Activated B cell treated with CpG ODN at 0.5 μM for 24 hours (primary cell): ENCODE results near the gene DNAAF3. TPM values are rescaled to one million over a fixed set of nuclear protein-coding genes. Genes with fewer than 3 reads are reported as not detected.
A peak's percentile ranks its signal among the peaks of the same experiment; 100 is the strongest.
"Not testable (repeated sequence)": the region's sequence is repeated elsewhere in the genome, so short reads cannot be mapped to it uniquely, and the experiment has no call there.

Experiments
- ATAC-seq: fragments of 200-7000 bp; cut with Tn5 transposase; one replicate; pipeline ENCODE4 v1.10.0; 2021; ENCODE audit warnings: low read depth, mild to moderate bottlenecking, moderate library complexity
- CTCF ChIA-PET: fragments of 350-600 bp; sonication (Branson Sonifier 250); formaldehyde crosslinking; loops from one replicate; lab custom pipeline; 2021; ENCODE audit warnings: antibody characterized with exemption; lab: Charles Lee
- POLR2A ChIA-PET: fragments of 350-600 bp; sonication (Branson Sonifier 250); formaldehyde crosslinking; loops from one replicate; lab custom pipeline; 2021; ENCODE audit warnings: antibody characterized with exemption; lab: Charles Lee
- DNase-seq: peaks from one replicate; pipeline ENCODE4 v3.0.0; 2022
- H3K27ac Mint-ChIP-seq: one replicate; pipeline ENCODE4 v1.8.0; 2020; ENCODE audit warnings: mixed read lengths
- H3K27me3 Mint-ChIP-seq: one replicate; pipeline ENCODE4 v1.8.0; 2021; ENCODE audit warnings: mixed read lengths
- H3K36me3 Mint-ChIP-seq: one replicate; pipeline ENCODE4 v1.8.0; 2021; ENCODE audit warnings: low read depth, mixed read lengths
- H3K4me1 Mint-ChIP-seq: one replicate; pipeline ENCODE4 v1.8.0; 2021; ENCODE audit warnings: mixed read lengths
- H3K4me3 Mint-ChIP-seq: one replicate; pipeline ENCODE4 v1.8.0; 2020; ENCODE audit warnings: mild to moderate bottlenecking, mixed read lengths
- H3K9me3 Mint-ChIP-seq: one replicate; pipeline ENCODE4 v1.8.0; 2020; ENCODE audit warnings: mixed read lengths
- CTCF ChIP-seq: fragments of 200-600 bp; IDR thresholded peaks from one replicate; pipeline ENCODE4 v1.8.0; 2022; ENCODE audit warnings: antibody characterized with exemption, mild to moderate bottlenecking
- intact Hi-C: fragments of 100-400 bp; cut with micrococcal nuclease; formaldehyde crosslinking; loops from one replicate; pipeline ENCODE4 v1.15.1; 2024
- total RNA-seq: library from RNA; stranded (reverse); gene quantifications from 2 replicates; pipeline ENCODE4 v1.2.3, GENCODE V29; 2022

Gene DNAAF3
- total RNA-seq, 1 donor from 2014 or later: not detected

- ChIA-PET CTCF (interaction anchor here (1.6 kb wide), 1 partner anchor 47 kb away, joined by 3 read pairs; no protein-coding TSS in a partner anchor), POLR2A (no interaction called here)
- no peak for TF ChIP-seq CTCF
- no peak overlapping the region for H3K4me3 Mint-ChIP-seq
- ATAC-seq (no peak), DNase-seq (no peak)
- H3K4me1 Mint-ChIP-seq: peaks cover 10% of the 10 kb centered on the region
- no peaks in the 10 kb centered on the region for H3K36me3 Mint-ChIP-seq
- intact Hi-C loops: no loop called here
- H3K27me3 Mint-ChIP-seq: peaks cover 50% of the 10 kb centered on the region
- H3K27ac Mint-ChIP-seq: no peak overlapping the region
- no peaks in the 10 kb centered on the region for H3K9me3 Mint-ChIP-seq
Observed at GRCh38 chr19:55158848-55159749, 7.3 kb downstream of the DNAAF3 start.

GRCh38 chr19:55158423-55158822 is 8.0 kb downstream of the DNAAF3 start:
- no peaks in the 10 kb centered on the region for H3K9me3 Mint-ChIP-seq
- no peak for TF ChIP-seq CTCF
- intact Hi-C loops: no loop called here
- POLR2A ChIA-PET: no interaction called here
- peak overlapping the region; percentile 53 for H3K27ac Mint-ChIP-seq
- no peaks in the 10 kb centered on the region for H3K36me3 Mint-ChIP-seq
- H3K4me3 Mint-ChIP-seq: no peak overlapping the region
- ATAC-seq (no peak), DNase-seq (no peak)
- peaks cover 46% of the 10 kb centered on the region for H3K27me3 Mint-ChIP-seq
- CTCF ChIA-PET: no interaction called here
- H3K4me1 Mint-ChIP-seq: peaks cover 13% of the 10 kb centered on the region

GRCh38 chr19:55157064-55157908 is 9.1 kb downstream of the DNAAF3 start, which contains the start of gene TNNI3:
TSS of gene TNNI3 (minus strand) at chr19:55157732. CDS start at chr19:55157589, 143 bp downstream.
- Mint-ChIP-seq H3K27me3 (peaks cover 42% of the 10 kb centered on the region), H3K9me3 (no peaks in the 10 kb centered on the region), H3K4me1 (peaks cover 13% of the 10 kb centered on the region), H3K27ac (peak within 1 kb of the TSS; percentile 53), H3K4me3 (peak within 1 kb of the TSS; percentile 20), H3K36me3 (no peaks in the 10 kb centered on the region)
- DNase-seq: no peak
- no peak for TF ChIP-seq CTCF
- intact Hi-C loops: no loop called here
- POLR2A ChIA-PET: interaction anchor here (0.7 kb wide), 1 partner anchor 96 kb away, joined by 3 read pairs; no protein-coding TSS in a partner anchor
- no peak for ATAC-seq
- CTCF ChIA-PET: no interaction called here

GRCh38 chr19:55156202-55157063 is 10.0 kb downstream of the DNAAF3 start:
- Mint-ChIP-seq H3K27me3 (peaks cover 41% of the 10 kb centered on the region), H3K9me3 (peaks cover 3% of the 10 kb centered on the region), H3K4me3 (peak overlapping the region; percentile 20), H3K4me1 (peaks cover 15% of the 10 kb centered on the region), H3K27ac (no peak overlapping the region), H3K36me3 (no peaks in the 10 kb centered on the region)
- ChIA-PET CTCF (no interaction called here), POLR2A (no interaction called here)
- DNase-seq (no peak), ATAC-seq (no peak)
- intact Hi-C loops: no loop called here
- no peak for TF ChIP-seq CTCF

DNA sequence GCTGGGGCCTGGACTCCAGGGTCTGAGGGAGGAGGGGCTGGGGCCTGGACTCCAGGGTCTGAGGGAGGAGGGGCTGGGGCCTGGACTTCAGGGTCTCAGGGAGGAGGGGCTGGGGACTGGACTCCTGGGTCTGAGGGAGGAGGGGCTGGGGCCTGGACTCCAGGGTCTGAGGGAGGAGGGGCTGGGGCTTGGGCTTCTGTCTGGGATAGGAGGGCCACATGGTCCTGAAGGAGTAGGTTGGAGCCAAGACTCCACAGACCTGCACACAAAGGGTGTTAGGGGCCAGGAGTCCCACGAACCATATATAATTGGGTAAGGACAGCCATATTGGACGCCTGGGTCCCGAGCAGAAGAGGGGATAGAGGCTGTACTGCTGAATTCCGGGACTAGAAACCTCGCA is 10.6 kb downstream of the DNAAF3 start:
- H3K36me3 Mint-ChIP-seq, H3K27ac Mint-ChIP-seq, intact Hi-C loops, H3K4me3 Mint-ChIP-seq, H3K9me3 Mint-ChIP-seq, ATAC-seq, POLR2A ChIA-PET, CTCF ChIA-PET, DNase-seq: not testable (repeated sequence)
- peaks cover 41% of the 10 kb centered on the region for H3K27me3 Mint-ChIP-seq
- H3K4me1 Mint-ChIP-seq: peaks cover 15% of the 10 kb centered on the region
